Measurements from ENCODE around the gene PXYLP1.
A peak's percentile ranks its signal among the peaks of the same experiment; 100 is the strongest.

PXYLP1 gene

DNA sequence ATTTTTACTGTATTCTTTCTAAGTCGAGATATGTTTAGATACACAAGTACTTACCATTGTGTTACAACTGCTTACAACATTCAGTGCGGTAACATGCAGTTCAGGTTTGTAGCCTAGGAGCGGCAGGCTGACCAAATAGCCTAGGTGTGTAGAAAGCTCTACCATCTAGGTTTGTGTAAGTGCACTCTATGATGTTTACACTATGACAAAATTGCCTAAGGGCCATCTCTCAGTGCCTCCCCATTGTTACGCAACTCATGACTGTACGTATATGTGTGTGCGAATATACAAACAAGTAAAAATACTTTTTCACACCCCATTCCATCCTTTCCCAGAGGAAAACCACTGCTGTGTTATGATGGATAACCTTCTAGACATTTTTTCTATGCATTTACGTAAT lies 44.3 kb downstream of the PXYLP1 start:
- DNase-seq (ENCODE audit: low read depth): no peak
- TF ChIP-seq, protein P1, sequence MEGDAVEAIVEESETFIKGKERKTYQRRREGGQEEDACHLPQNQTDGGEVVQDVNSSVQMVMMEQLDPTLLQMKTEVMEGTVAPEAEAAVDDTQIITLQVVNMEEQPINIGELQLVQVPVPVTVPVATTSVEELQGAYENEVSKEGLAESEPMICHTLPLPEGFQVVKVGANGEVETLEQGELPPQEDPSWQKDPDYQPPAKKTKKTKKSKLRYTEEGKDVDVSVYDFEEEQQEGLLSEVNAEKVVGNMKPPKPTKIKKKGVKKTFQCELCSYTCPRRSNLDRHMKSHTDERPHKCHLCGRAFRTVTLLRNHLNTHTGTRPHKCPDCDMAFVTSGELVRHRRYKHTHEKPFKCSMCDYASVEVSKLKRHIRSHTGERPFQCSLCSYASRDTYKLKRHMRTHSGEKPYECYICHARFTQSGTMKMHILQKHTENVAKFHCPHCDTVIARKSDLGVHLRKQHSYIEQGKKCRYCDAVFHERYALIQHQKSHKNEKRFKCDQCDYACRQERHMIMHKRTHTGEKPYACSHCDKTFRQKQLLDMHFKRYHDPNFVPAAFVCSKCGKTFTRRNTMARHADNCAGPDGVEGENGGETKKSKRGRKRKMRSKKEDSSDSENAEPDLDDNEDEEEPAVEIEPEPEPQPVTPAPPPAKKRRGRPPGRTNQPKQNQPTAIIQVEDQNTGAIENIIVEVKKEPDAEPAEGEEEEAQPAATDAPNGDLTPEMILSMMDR (conservative IDR thresholded peaks at IDR 0.05; ENCODE audit: low read depth, low read length): no peak
- H3K4me3 ChIP-seq (ENCODE audit: low read length): no peak overlapping the region

DNA sequence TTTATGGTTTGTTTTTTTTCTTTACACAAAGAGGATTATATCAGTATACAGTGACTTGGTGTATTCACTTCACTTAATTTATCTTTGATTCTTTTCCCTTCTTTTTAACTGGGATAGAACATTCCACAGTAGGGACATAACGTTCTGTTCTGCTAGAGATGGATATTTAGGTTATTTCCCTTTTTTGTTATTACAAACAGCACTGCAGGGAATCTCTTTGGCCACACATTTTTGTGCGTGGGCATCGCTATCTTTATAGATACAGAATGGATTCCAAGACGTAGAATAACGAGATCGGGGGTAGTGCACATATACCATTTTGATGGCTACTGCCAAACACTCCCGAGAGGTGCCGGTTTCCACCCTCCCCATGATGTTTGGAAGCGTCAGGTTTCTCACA lies 44.8 kb downstream of the PXYLP1 start:
- TF ChIP-seq, protein P1 (conservative IDR thresholded peaks at IDR 0.05; ENCODE audit: low read depth, low read length): no peak
- no peak overlapping the region for H3K4me3 ChIP-seq (ENCODE audit: low read length)
- DNase-seq (ENCODE audit: low read depth): no peak

DNA sequence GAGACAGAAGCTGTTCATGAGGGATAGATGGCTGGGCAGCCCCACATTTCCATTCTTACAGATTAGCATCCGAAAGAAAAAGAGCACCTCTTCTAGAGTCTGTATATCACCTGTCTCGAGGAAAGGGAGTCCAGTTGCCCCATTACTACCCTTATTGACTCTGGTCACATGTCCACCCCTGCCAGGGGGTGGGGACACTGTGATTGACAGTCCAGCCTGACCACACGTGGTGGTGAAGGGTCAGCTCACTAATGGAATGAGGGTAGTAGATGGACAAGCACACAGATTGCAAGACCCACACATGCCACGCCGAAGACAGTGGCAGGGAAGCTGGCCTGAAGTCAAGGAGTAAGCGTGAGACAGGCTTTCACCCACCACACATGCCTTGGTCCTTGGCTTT lies 45.8 kb downstream of the PXYLP1 start:
- TF ChIP-seq, protein P1 (conservative IDR thresholded peaks at IDR 0.05; ENCODE audit: low read depth, low read length): no peak
- no peak for DNase-seq (ENCODE audit: low read depth)
- H3K4me3 ChIP-seq (ENCODE audit: low read length): no peak overlapping the region

DNA sequence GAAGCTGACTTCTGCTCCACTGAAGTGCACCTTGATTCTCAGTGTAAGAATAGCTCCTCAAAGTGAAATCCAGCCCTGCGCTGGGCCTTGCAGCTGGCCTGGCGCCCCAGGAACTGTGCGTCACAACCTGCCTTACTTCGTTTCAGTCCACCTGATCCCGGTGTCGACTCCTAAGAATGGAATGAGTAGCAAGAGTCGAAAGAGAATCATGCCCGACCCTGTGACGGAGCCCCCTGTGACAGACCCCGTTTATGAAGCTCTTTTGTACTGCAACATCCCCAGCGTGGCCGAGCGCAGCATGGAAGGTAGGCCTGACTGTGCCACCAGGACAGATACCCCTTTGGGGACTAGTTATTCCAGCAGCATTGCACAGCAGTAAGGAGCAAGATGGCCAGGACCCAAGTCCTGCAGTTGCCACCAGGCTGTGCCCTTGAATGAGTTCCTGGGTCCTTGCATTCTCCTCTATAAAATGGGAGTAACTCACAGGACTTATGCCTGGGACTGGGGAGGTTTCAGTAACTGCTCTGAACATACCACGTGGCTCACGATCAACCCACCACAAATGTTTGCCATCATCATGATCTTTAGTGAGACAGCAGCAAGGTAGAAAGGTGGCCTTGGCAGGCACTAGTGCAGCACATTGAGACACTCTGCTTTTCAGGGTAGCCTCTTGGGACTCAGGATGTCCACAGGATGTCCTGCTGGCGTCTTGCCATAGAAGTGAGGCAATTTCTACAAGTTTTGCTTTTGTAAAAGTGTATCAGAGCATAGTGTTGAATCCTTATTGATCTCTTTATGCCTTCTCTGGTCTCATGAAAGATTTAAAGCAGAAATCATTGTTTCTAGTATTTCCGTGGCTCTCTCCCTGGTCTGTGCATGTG lies 46.8 kb downstream of the PXYLP1 start:
- TF ChIP-seq, protein P1 (conservative IDR thresholded peaks at IDR 0.05; ENCODE audit: low read depth, low read length): no peak
- no peak overlapping the region for H3K4me3 ChIP-seq (ENCODE audit: low read length)
- no peak for DNase-seq (ENCODE audit: low read depth)

DNA sequence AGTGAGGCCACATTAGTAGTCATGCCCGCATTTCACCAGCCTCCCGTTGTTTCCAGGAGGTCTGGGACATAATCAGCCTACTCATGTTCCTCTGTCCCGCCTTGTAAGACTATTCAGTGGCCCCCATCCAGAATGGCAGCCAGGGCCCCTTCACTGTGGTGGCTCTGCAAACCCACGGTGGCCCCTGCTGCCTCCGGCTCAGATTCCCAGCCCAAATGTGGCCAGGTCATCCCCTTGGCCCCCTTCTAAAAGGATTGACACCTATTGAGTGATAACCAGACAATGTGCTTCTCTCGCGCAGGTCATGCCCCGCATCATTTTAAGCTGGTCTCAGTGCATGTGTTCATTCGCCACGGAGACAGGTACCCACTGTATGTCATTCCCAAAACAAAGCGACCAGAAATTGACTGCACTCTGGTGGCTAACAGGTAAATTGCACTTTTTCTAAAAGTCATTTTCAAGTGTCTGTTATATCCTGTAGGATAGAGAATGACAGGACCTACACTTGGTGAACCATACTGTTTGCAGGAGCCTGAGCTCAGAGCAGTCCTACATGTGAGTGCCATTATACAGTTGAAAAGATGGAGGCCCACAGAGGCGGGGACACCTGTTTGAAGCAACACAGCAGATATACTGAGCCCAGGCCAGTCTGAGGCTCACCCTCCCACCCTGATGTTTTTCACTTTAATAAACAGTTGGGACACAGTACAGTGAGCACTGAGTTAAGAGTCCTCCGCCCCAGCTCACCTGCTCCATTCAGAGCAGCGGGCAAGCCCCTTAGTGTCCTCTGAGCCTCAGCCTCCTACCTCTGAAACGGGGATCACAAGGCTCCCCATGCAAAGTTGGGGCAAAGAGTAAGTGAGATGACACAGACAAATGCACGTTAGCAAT lies 47.7 kb downstream of the PXYLP1 start:
- DNase-seq (ENCODE audit: low read depth): no peak
- H3K4me3 ChIP-seq (ENCODE audit: low read length): no peak overlapping the region
- TF ChIP-seq, protein P1 (conservative IDR thresholded peaks at IDR 0.05; ENCODE audit: low read depth, low read length): peak; percentile 65

DNA sequence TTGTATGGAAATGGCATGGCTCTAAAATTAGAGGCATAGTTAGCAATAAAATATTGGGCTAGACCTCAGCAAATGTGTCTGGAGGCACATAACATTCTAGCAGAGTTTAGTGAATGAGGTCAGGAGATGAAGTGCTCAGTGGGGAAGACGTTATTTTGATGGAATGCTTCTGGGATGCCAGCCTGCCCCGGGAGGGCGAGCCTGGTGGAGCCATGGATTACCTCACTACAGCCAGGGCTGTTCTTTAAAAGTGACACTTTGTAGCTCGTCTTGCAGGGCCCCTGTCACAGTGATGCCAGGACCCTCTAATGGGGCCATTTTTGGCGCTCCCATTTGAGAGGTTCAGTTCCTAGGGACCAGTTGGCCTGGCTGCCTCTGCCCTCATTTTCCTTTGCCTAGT lies 48.5 kb downstream of the PXYLP1 start:
- no peak for DNase-seq (ENCODE audit: low read depth)
- H3K4me3 ChIP-seq (ENCODE audit: low read length): no peak overlapping the region
- TF ChIP-seq, protein P1 (conservative IDR thresholded peaks at IDR 0.05; ENCODE audit: low read depth, low read length): no peak

Measured in retinal pigment epithelial cell (primary cell).